Measurements from ENCODE around the gene SLC39A10. TPM values are rescaled to one million over a fixed set of nuclear protein-coding genes. Genes with fewer than 3 reads are reported as not detected.

SLC39A10 gene
- total and polyA plus RNA-seq, 4 donors = 5.7 to 28.4 (median 18.2) TPM

DNA sequence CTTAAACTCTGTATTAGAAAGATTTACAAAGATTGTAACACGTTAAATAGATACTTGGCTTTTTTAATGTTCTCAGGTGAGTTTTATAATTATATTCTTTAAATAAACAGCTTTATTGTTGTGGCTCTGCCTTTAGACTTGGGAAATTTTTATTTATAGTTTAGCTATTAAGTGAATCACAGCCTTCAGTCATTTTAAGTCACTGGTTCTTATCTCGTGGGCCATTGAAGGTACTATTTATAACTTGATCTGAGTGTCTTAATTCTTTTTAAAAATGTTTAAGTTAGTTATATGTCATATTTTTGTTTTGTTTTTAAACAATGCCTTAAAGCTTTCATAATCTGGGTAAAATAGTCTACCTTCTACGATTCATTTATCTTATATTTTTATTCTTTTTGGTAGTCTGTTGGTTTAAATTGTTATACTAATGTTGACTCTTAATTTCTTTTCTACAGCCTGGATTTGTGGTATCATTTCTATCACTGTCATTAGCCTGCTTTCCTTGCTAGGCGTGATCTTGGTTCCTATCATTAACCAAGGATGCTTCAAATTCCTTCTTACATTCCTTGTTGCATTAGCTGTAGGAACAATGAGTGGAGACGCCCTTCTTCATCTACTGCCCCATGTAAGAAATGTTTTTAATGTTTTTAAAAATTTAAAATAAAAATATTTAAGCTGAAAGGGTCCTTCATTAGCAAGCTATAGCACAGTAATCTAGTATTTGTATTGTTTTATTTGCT is 49.3 kb downstream of the SLC39A10 start:
- peaks cover 0 to 4% (median 4%) of the 10 kb centered on the region in 4 donors for H3K36me3 ChIP-seq (ENCODE audit: control insufficient read depth in 4 of 4, insufficient read depth in 4 of 4, low read length in 4 of 4)
- H3K4me3 ChIP-seq = no peak overlapping the region
- H3K27ac ChIP-seq (ENCODE audit: low read depth in 1 of 2, low read length in 1 of 2) = no peak overlapping the region
- no peak for ATAC-seq (ENCODE audit: insufficient read depth, low FRiP score)
- WGBS, 2 donors = 87 to 93% methylated on average over 5 of the region's 5 CpGs
- DNase-seq = no peak
- peaks cover 0 to 4% (median 0%) of the 10 kb centered on the region in 4 donors for H3K9me3 ChIP-seq (ENCODE audit: control insufficient read depth in 4 of 4, insufficient read depth in 3 of 4, low read length in 3 of 4)
- TF ChIP-seq, protein P1, sequence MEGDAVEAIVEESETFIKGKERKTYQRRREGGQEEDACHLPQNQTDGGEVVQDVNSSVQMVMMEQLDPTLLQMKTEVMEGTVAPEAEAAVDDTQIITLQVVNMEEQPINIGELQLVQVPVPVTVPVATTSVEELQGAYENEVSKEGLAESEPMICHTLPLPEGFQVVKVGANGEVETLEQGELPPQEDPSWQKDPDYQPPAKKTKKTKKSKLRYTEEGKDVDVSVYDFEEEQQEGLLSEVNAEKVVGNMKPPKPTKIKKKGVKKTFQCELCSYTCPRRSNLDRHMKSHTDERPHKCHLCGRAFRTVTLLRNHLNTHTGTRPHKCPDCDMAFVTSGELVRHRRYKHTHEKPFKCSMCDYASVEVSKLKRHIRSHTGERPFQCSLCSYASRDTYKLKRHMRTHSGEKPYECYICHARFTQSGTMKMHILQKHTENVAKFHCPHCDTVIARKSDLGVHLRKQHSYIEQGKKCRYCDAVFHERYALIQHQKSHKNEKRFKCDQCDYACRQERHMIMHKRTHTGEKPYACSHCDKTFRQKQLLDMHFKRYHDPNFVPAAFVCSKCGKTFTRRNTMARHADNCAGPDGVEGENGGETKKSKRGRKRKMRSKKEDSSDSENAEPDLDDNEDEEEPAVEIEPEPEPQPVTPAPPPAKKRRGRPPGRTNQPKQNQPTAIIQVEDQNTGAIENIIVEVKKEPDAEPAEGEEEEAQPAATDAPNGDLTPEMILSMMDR (IDR thresholded peaks at IDR 0.05; ENCODE audit: control extremely low read depth, extremely low read depth) = no peak
- no peaks in the 10 kb centered on the region for H3K27me3 ChIP-seq (ENCODE audit: control insufficient read depth in 3 of 3, insufficient read depth in 3 of 3, low read length in 2 of 3)
- H3K9ac ChIP-seq (ENCODE audit: insufficient read depth in 1 of 2, low read length in 2 of 2) = no peak overlapping the region
- peaks cover 0 to 2% (median 0%) of the 10 kb centered on the region in 5 donors for H3K4me1 ChIP-seq (ENCODE audit: control insufficient read depth in 5 of 5, insufficient read depth in 5 of 5, low read length in 5 of 5)

DNA sequence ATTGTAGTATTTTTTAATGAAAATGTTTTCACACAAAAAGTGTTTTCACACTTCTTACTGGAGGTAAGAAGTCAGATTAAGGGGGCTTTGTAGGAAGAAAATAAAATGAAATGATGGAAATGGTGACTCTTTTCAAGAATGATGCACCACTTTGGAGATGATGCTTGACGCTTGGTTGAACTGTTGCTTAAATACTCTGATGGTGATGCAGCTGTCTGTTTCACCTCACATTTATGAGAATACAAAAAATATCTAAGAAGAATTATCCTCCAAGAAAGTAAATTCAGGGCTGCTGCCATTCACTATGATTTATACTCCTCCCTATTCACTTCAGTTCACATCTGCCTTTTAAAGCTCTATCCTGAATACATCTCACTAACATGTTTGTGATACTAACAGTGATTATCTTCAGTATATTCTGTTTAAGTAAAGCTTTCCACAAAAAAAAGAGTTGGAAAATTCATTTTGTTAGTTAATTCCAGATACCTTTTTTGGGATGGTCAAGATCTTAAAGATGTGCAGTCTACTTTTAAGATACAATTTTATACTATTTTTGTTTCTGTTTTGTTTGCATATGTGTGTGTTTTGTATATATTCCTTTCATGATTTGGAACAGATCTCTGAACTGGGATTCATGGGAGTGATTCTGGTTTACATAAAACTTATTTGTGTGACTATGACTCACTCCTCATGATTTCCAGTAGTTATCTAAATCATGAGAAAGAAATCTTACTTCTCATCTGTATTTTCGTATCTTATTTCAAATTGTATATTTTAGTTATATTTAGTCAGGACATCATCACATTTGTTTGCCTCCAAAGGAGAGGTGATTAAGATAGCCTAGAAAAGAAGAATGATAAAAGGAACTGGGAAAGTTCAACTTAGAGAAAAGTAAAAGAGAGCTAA is 53.1 kb downstream of the SLC39A10 start:
- Histone ChIP-seq H3K36me3 (ENCODE audit: control insufficient read depth in 4 of 4, insufficient read depth in 4 of 4, low read length in 4 of 4) (peaks cover 0 to 5% (median 4%) of the 10 kb centered on the region in 4 donors), H3K27me3 (ENCODE audit: control insufficient read depth in 3 of 3, insufficient read depth in 3 of 3, low read length in 2 of 3) (no peaks in the 10 kb centered on the region), H3K9ac (ENCODE audit: insufficient read depth in 1 of 2, low read length in 2 of 2) (no peak overlapping the region), H3K9me3 (ENCODE audit: control insufficient read depth in 4 of 4, insufficient read depth in 3 of 4, low read length in 3 of 4) (no peaks in the 10 kb centered on the region), H3K27ac (ENCODE audit: low read depth in 1 of 2, low read length in 1 of 2) (no peak overlapping the region), H3K4me3 (no peak overlapping the region), H3K4me1 (ENCODE audit: control insufficient read depth in 5 of 5, insufficient read depth in 5 of 5, low read length in 5 of 5) (peaks cover 0 to 2% (median 0%) of the 10 kb centered on the region in 5 donors)
- TF ChIP-seq, protein P1 (IDR thresholded peaks at IDR 0.05; ENCODE audit: control extremely low read depth, extremely low read depth) = no peak
- DNase-seq (no peak), ATAC-seq (ENCODE audit: insufficient read depth, low FRiP score) (no peak)
- WGBS, 2 donors = 86 to 96% methylated on average over 2 of the region's 2 CpGs

DNA sequence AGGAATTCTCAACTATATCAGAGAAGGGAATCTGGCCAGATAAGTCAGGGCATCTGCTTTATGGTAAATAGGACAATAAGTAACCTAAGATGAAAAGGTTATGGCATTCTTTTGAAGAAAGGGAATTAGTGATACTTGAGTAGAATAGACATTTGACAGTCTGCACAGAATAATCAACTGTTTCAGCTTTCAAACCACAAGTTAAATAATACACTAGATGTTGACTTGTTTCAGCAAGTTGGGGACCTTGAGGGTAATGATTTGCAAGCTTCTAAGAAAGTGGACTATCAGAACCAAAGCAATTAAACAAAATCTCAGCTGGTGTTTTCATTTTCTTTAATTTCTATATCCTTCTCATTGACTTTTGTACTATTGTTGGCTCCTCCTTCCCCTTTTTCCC is 54.5 kb downstream of the SLC39A10 start:
- no peak overlapping the region for H3K9ac ChIP-seq (ENCODE audit: insufficient read depth in 1 of 2, low read length in 2 of 2)
- TF ChIP-seq, protein P1 (IDR thresholded peaks at IDR 0.05; ENCODE audit: control extremely low read depth, extremely low read depth) = no peak
- ATAC-seq (ENCODE audit: insufficient read depth, low FRiP score) (no peak), DNase-seq (no peak)
- no peaks in the 10 kb centered on the region for H3K9me3 ChIP-seq (ENCODE audit: control insufficient read depth in 4 of 4, insufficient read depth in 3 of 4, low read length in 3 of 4)
- H3K36me3 ChIP-seq (ENCODE audit: control insufficient read depth in 4 of 4, insufficient read depth in 4 of 4, low read length in 4 of 4) = peaks cover under 1 to 13% (median 5%) of the 10 kb centered on the region in 4 donors
- no peak overlapping the region for H3K27ac ChIP-seq (ENCODE audit: low read depth in 1 of 2, low read length in 1 of 2)
- H3K4me1 ChIP-seq (ENCODE audit: control insufficient read depth in 5 of 5, insufficient read depth in 5 of 5, low read length in 5 of 5) = peaks cover 0 to 2% (median 0%) of the 10 kb centered on the region in 5 donors
- no peak overlapping the region for H3K4me3 ChIP-seq
- H3K27me3 ChIP-seq (ENCODE audit: control insufficient read depth in 3 of 3, insufficient read depth in 3 of 3, low read length in 2 of 3) = no peaks in the 10 kb centered on the region
